T47D (cell line): ENCODE results near the gene RAI1.

Experiments used
- DNase-seq, 2 experiments: peaks; one replicate each; pipeline versions ENCODE4 v3.0.0 to v3.0.0-alpha.2; 2011 to 2012; ENCODE audit warnings: low read depth in 1 of 2, low spot score in 1 of 2
- JUND ChIP-seq: IDR thresholded peaks from 2 replicates; pipeline ENCODE4 v1.6.1; 2012; ENCODE audit warnings: low read depth
- in situ Hi-C: cut with HindIII; loops from 2 replicates; pipeline ENCODE4 v1.10.0; 2016; ENCODE audit warnings: low sequenced_read_pairs, low pct_unique_long_range_greater_than_20kb

RAI1 gene

GRCh38 chr17:17765359-17766076, 84.3 kb downstream of the RAI1 start:
- in situ Hi-C loops = no loop called here
- no peak for DNase-seq

GRCh38 chr17:17766077-17766743, 85.0 kb downstream of the RAI1 start:
- in situ Hi-C loops = no loop called here
- no peak for DNase-seq
- no peak for TF ChIP-seq JUND

More at GRCh38 chr17:17765359-17766076, 84.3 kb downstream of the RAI1 start:
- no peak for TF ChIP-seq JUND

- no peak for DNase-seq
- in situ Hi-C loops = no loop called here
- TF ChIP-seq JUND = no peak
These were observed 85.5 kb downstream of the RAI1 start for GRCh38 chr17:17766744-17767120.

- TF ChIP-seq JUND = no peak
- in situ Hi-C loops = no loop called here
- no peak for DNase-seq
These were observed 86.1 kb downstream of the RAI1 start for GRCh38 chr17:17767154-17767869.

GRCh38 chr17:17767887-17768418, 86.7 kb downstream of the RAI1 start:
- DNase-seq = no peak
- no peak for TF ChIP-seq JUND
- in situ Hi-C loops = no loop called here

GRCh38 chr17:17768424-17769088, 87.3 kb downstream of the RAI1 start:
- no peak for TF ChIP-seq JUND
- DNase-seq = no peak
- in situ Hi-C loops = no loop called here

- TF ChIP-seq JUND = no peak
- DNase-seq = no peak
- in situ Hi-C loops = no loop called here
These were observed 88.8 kb downstream of the RAI1 start for GRCh38 chr17:17769869-17770631.

- no peak for TF ChIP-seq JUND
- no peak for DNase-seq
- in situ Hi-C loops = no loop called here
These were observed 89.4 kb downstream of the RAI1 start for GRCh38 chr17:17770632-17771044.

GRCh38 chr17:17771498-17772201, 90.4 kb downstream of the RAI1 start:
- TF ChIP-seq JUND = no peak
- DNase-seq = no peak
- in situ Hi-C loops = no loop called here

GRCh38 chr17:17772231-17772630, 91.0 kb downstream of the RAI1 start:
- no peak for DNase-seq
- no peak for TF ChIP-seq JUND
- in situ Hi-C loops = no loop called here

GRCh38 chr17:17774009-17774881, 93.0 kb downstream of the RAI1 start:
- TF ChIP-seq JUND = no peak
- in situ Hi-C loops = no loop called here

More at GRCh38 chr17:17774009-17774881, 93.0 kb downstream of the RAI1 start:
- peak in 1 of 2 experiments; percentile 45 for DNase-seq
